ENCODE measurements around the gene SHISAL1.

SHISAL1 gene

GRCh38 chr22:44312766-44313165, at the start of gene SHISAL1:
TSS of gene SHISAL1 (minus strand) at chr22:44312951. CDS start at chr22:44300945, 12,006 bp downstream.
- no peak for DNase-seq

DNA sequence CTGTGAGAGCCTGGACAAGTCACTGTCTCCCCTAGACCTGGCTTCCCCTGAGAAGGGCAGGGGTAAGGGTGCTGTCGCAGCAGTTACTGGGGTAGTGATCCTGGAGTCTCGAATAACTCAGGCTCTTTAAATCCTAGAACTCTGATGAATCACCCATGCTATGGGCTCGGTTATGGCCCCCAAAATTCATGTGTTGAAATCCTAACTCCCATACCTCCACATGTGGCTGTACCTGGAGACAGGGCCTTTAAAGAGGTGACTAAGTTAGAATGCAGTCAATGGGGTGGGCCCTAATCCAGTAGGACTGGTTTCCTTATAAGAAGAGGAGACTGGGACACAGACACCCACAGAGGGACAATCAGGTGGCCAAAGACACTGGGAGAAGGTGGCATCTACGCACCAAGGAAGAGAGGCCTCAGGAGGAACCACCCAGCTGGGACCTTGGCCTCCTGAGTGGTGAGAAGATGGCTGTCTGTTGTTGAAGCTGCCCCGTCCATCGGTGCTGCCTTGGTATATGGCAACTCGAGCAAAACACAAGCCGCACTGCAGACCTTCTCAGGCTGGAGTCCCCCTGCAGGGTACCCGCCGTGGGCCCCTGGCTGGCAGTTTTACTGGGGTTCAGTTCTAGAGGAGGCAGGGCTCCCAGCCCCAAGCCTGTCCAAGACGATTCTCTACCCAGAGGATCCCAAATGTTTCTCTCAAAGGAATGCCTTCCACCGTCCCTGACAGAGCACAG, 48.8 kb upstream of the SHISAL1 start:
- no peak for DNase-seq

DNA sequence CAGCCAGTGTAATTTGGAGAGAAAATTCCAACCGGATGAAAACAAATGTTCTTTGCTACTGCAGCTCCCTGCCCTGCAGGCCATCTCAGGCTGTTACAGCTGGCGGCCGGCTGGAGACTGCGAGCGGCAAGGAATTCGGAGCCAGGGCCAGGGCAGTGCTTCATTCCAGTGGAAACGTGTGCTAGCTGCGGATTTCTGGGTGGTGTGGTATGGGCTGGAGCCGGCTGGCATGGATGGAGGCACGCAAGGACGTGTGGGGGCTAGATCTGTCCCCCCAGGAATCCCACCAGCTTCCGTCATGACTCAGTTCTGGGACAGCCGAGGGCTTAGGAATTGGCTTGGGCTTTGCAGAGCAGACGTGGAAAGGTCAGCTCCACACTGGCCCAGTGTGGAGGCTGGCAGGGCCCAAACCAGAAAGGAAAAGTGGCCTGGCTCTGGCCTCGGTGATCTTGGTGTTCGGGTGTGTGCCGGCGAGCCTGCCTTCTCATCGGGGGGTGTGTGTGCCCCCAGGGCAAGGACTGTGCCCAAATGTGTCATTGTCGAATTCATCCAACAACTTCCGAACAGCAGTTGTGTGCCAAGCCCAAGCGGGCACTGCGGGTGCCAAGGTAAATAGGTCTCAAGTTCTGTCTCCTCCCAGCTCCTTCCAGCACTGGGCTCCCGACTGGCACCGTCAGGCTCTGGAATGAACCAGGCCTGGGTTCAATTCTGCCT, 48.1 kb upstream of the SHISAL1 start:
- DNase-seq, result no peak

- DNase-seq, result no peak
These were observed 47.5 kb upstream of the SHISAL1 start for GRCh38 chr22:44360306-44360667.

DNA sequence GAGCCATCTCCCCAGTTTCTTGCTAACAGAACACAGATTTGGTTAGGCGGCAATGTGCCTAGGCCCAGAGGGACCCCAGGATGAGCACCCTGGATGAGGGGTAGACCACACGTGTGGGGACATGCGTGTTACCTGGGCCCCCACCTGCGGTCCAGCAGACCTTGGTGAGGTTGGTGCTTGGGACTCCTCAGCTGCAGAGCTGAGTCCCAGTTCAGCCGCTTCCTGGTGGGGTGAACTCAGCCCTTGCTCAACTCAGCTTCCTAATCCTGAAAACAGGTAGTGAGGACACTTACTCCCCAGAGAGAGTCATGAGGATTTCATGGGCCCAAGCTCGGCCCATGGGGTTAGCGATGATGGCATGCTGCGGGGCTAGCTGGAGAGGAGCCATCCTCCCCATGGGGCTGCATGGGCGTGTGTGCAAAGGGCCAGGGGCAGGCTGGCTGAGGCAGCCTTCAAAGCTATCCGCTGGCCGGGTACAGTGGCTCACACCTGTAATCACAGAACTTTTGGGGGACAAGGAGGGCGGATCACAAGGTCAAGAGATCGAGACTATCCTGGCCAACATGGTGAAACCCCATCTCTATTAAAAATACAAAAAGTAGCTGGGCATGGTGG, 46.9 kb upstream of the SHISAL1 start:
- no peak for DNase-seq

- no peak for DNase-seq
These were observed 46.1 kb upstream of the SHISAL1 start for GRCh38 chr22:44358709-44359440.

DNA sequence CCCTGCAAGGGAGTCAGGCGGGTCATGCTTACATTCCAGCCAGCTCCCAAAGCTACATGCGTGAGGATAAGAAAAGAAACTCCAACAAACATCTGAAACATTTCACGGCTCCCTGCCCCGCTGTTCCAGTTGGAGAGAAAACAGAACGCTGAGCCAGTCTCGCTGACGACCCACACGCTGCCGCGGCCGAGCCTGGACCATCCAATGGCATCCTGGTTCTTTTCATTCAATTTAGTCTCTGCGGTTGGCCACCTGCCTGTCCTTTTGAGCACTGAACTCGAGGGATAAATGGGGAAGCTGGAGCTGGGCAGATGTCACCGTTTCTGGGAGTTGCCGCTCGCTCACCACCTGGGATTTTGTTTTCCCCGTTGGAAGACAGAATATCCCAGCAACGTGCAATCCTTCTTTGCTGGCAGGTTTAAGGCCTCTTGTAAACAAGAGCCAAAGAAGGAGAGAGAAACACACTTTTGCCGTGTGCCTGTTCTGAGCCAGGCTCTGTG, 45.3 kb upstream of the SHISAL1 start:
- DNase-seq, result no peak

- DNase-seq, result no peak
These were observed 44.7 kb upstream of the SHISAL1 start for GRCh38 chr22:44357296-44357965.

DNA sequence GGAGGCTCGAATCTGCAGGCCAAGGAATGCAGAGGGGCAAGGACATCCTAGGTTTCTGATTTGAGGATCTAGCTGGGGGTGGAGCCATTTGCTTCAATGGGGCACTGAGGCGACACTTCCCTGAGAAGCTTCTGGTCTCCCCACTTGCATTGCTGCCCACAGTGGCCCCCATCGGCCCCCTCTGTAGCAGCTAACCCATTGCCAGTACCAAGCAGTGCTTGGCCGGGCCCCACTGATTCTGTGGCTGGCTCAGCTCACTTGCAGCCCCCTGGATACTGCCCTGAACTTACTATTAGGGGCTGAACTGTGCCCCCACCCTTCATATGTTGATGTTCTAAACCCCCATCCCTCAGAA, 42.9 kb upstream of the SHISAL1 start:
- no peak for DNase-seq

DNA sequence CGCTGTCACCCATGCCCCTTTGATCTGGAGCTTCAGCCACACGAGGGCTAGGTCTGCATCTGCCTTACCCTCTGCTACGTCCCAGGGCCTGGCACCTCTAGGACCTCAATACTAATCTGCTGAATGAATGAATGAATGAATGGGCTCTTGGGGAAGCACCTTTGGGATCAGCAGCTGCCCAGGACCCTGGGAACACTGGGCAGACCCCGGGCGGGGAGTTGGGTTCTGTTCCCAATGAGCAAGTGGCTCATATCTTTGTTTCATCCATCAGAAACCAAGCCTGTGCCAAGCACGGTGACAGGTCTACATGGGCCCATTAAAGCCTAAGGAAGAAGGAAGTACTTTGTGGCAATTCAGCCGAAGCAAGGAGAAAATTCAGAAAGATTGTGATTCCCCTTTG, 41.5 kb upstream of the SHISAL1 start:
- DNase-seq, result no peak

- no peak for DNase-seq
These were observed 40.3 kb upstream of the SHISAL1 start for GRCh38 chr22:44353041-44353440.

DNA sequence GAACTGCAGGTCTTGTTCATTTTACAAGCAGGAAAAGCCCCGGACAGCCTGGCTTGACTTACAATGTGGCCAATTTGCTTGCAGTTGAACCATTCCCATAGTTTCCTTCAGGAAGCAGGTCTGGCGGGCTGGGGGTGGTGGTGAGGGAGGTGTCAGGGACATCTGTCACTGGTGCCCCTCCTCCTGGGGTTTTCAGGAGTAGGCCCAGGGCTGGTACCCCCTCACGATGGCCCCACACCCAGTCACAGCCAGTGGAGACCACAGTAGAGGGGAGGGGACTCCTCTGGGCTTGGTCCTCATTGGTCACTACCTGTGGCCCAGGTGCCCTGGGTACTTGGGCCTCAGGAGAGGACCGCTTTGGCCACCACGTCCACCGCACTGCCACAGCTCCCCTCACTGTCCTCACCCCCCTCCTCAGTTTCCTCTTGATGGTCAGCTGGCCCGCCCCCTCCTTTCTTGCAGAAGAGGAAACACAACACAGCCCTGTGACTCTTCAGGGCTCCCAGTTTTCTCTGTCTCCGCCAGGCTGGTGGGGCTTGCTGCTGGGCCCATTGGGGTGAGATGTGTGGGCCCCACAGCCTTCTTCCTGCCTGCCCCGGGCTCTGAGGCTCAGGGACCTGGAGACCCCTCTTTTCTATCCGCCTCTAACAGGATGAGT, 39.8 kb upstream of the SHISAL1 start:
- DNase-seq, result no peak

DNA sequence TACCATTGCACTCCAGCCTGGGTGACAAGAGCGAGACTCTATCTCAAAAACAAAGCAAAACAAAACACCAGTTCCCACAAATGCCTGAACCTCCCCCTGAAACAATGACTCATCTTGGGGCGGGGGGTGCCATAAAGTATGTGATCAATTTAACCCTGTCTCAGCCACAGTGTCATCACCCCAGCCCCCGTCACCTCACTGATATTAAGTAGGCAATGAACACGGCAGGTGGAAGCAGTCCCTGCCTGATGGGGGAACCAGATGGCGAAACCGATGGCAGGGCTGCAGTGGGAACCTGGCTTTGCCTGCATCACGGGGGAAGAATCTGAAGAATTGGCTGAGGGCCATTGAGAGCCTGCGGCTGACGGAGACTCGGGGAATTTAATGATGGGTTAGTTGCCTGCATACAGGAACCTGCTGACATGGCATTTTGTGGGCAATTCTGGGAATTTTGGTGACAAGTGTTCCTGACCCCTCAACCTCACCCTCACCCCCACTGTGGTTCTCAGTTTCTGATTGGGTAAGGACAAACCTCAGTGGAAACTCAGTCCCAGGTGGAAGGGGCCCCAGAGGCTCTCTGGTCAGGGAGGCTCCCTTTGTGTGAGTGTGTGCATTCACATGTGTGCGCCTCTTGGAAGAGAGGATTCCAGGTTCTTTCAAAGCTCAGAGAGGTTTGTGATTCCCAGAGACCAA, 39.1 kb upstream of the SHISAL1 start:
- no peak for DNase-seq

DNA sequence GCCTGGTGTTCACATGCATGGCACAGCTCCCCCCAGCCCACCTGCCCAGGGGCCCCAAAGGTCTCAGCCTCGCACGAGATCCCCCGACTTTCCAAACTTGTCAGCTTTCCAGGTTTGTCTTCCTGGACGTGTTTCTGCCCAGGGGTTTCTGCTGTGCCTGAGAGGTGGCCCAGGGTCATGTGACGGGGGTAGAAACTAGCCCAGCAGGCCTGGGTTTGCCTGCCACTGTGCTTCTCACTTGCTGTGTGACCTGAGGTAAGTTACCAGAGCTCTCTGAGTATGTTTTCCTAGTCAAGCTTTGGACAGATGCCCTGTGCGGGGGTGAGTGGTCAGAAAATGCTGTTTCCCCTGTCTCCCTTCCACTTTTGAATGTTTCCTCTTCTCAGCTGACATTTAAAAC, 38.3 kb upstream of the SHISAL1 start:
- DNase-seq, result no peak

GRCh38 chr22:44349594-44349993, 36.8 kb upstream of the SHISAL1 start:
- DNase-seq, result no peak

- no peak for DNase-seq
These were observed 36.3 kb upstream of the SHISAL1 start for GRCh38 chr22:44348971-44349560.

DNA sequence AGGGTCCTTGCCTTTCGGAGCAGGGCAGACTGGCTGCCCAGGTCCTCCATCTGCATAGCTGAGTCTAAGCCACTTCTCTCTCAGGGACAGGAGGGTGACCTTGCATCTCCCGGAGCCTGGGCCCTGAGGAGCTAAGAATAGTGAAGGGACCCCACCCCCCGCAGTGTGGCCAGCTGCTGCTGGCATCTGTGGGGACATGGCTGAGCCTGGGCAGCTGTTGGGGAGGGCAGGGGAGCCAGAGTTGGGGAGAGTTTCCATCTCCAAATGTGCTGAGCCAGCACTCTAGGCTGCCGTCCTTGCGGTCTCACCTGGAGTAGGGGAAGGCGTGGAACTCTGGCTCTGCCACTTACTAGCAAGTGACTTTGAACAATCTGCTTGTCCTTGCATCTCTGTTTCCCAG, 34.8 kb upstream of the SHISAL1 start:
- DNase-seq, result no peak

- no peak for DNase-seq
These were observed 34.3 kb upstream of the SHISAL1 start for GRCh38 chr22:44347080-44347479.

GRCh38 chr22:44345872-44346271, 33.1 kb upstream of the SHISAL1 start:
- no peak for DNase-seq

DNA sequence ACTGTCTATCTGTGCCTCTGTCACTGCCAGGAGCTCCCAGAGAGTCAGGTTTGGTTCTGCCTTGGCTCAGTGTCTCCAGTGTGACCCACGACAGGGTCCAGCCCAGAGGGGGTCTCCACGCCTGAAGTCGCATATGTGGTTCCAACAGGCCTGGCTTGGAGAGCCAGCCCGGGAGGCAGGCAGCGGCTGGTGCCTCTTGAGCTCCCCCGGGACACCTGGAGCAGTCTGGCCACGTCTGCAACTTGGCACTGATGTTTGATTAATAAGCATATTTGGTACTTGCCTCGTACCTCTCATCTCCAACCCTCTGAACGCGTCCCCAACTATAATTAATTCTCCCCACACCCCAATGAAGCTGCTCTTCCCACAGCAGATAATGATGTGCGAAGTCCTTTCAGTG, 31.7 kb upstream of the SHISAL1 start:
- no peak for DNase-seq

GRCh38 chr22:44342347-44342956, 29.7 kb upstream of the SHISAL1 start:
- no peak for DNase-seq
